Stimulated activated CD8-positive, alpha-beta memory T cell treated with anti-CD3 and anti-CD28 coated beads, Interleukin-7, amount 100 ng/mL, for 1 hour (primary cell): ENCODE measurements around the gene EMID1.
"Not testable (repeated sequence)": the region's sequence is repeated elsewhere in the genome, so short reads cannot be mapped to it uniquely, and the experiment has no call there.

Source experiments
- DNase-seq, 2 donors: peaks; one replicate each; pipeline ENCODE4 v3.0.0-alpha.2; 2020; ENCODE audit warnings: low read depth in 2 of 2

The EMID1 gene

GRCh38 chr22:29231971-29232959 is 26.6 kb downstream of the EMID1 start:
- DNase-seq, result no peak

GRCh38 chr22:29233277-29233877 is 27.7 kb downstream of the EMID1 start:
- DNase-seq, result no peak

- not testable (repeated sequence) for DNase-seq
These were observed 34.8 kb downstream of the EMID1 start for GRCh38 chr22:29240481-29240880.

- DNase-seq, result no peak
These were observed 38.3 kb downstream of the EMID1 start for GRCh38 chr22:29243874-29244446.

- no peak for DNase-seq
These were observed 39.3 kb downstream of the EMID1 start for GRCh38 chr22:29244785-29245625.

GRCh38 chr22:29245626-29246385 is 40.1 kb downstream of the EMID1 start:
- peak; percentile 29 to 43 for DNase-seq

GRCh38 chr22:29247891-29248290 is 42.2 kb downstream of the EMID1 start:
- DNase-seq, result not testable (repeated sequence)

GRCh38 chr22:29251265-29251664 is 45.6 kb downstream of the EMID1 start:
- no peak for DNase-seq

- DNase-seq, result no peak
These were observed 46.5 kb downstream of the EMID1 start for GRCh38 chr22:29251981-29252911.

GRCh38 chr22:29253561-29254285 is 48.0 kb downstream of the EMID1 start:
- DNase-seq, result no peak

- no peak for DNase-seq
These were observed 48.6 kb downstream of the EMID1 start for GRCh38 chr22:29254286-29254660.

GRCh38 chr22:29255064-29255621 is 49.4 kb downstream of the EMID1 start:
- DNase-seq, result no peak

GRCh38 chr22:29256606-29257325 is 51.1 kb downstream of the EMID1 start:
- DNase-seq, result no peak

GRCh38 chr22:29257751-29258181 is 52.1 kb downstream of the EMID1 start:
- no peak for DNase-seq

- DNase-seq, result no peak
These were observed 52.9 kb downstream of the EMID1 start for GRCh38 chr22:29258407-29259252.

- no peak for DNase-seq
These were observed 53.7 kb downstream of the EMID1 start for GRCh38 chr22:29259253-29259899.
